ENCODE measurements around the gene MAD1L1.
A peak's percentile ranks its signal among the peaks of the same experiment; 100 is the strongest.

MAD1L1 gene

DNA sequence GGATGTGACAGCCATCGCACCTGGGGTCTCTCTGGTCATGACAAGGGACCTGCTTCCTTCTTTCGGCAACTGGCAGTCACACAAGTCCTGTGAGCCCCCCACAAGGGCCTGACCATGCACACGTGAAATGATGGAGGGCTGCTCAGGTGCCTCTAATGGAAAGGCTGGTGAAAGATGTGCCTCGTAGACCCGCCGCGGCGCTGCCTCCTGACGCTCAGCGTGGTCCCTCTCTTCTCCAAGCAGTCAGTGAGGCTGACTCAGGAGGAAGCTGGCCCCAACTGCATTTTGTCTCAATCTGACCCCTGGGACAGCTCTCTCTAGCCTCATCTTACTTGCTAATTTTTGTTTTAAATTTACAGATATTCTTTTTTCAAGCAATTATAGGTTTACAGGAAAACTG lies 100.9 kb downstream of the MAD1L1 start:
- DNase-seq, result no peak

GRCh38 chr7:2131341-2131740 lies 101.4 kb downstream of the MAD1L1 start:
- DNase-seq, result no peak

- DNase-seq, result no peak
Measured at GRCh38 chr7:2130096-2130375, 102.7 kb downstream of the MAD1L1 start.

DNA sequence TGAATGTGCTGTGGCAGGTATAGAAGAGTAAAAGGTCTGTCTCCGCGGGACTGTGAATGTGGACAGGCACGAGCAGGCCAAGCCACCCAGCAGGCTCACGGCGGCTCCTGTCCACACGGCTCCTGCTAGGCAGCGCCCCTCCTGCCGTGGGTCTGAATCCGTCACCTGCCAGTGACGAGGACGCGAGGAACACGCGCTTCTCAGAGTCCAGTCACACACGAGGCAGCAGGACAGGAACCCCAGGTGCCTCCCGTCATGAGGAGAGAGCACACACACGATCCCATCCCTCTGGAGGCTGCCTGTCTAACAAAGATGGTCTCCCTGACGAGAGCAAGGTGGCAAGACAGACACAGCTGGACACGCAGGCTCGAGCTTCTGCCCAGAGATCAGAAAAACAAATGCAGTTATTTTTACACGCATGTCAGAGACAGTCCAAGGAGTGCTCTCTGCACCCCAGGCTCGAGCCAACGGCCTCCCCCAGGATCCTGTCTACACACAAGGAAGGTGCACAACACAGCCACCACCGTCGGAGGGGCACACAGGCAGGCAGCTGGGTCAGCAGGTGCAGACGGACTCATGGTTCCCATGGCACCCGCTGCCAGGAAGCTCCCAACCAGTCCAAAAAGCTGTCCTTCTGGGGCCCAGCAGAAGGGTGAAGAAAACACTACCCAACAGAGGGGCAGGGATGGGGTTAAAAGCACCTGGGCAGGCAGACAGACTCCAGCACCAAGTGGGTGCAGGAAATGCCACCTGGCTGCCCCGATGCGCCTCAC lies 103.2 kb downstream of the MAD1L1 start:
- DNase-seq, result no peak

- DNase-seq, result no peak
Measured at GRCh38 chr7:2128601-2129322, 104.0 kb downstream of the MAD1L1 start.

GRCh38 chr7:2126621-2127020 lies 106.1 kb downstream of the MAD1L1 start:
- DNase-seq, result no peak

DNA sequence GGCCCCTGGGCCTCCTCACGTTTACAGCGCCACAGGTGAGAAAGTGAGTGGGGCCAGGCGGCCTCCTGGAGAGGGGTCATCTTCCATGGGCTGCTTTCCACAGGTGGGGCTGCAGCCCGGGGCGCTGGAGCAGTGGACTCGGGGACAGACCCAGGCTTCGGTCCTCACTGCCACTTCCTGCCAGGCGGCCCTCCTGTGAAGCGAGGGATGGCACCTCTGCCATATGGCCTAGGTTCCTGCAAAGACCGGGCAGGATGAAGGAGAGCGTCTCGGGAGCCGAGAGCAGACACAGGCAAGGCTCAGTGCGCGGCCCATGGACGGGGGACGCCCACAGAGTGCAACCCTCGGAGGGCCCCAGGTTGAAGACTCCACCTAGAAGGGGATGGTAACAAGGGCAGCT lies 106.8 kb downstream of the MAD1L1 start:
- no peak for DNase-seq

GRCh38 chr7:2124604-2125345 lies 108.0 kb downstream of the MAD1L1 start:
- no peak for DNase-seq

GRCh38 chr7:2123916-2124315 lies 108.8 kb downstream of the MAD1L1 start:
- no peak for DNase-seq

DNA sequence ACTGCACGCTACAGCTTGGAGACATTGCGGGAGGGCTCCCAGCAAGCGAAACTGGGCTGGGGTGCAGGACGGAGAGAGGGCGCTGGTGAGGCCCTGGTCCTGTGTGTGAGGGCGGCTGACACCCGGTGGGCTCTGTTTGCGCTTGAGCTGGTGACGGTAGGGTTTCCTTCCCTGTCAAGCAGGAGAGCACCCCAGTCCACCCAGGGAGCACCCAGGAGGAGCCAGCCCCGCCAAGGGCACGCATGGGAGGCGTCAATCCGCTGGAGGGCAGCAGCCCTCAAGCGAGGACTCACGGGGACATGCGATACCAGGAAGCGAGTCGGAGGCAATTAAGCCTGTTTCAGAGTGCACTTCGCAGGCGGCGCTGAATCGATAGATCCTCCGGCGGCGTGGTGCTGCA lies 109.4 kb downstream of the MAD1L1 start:
- no peak for DNase-seq

DNA sequence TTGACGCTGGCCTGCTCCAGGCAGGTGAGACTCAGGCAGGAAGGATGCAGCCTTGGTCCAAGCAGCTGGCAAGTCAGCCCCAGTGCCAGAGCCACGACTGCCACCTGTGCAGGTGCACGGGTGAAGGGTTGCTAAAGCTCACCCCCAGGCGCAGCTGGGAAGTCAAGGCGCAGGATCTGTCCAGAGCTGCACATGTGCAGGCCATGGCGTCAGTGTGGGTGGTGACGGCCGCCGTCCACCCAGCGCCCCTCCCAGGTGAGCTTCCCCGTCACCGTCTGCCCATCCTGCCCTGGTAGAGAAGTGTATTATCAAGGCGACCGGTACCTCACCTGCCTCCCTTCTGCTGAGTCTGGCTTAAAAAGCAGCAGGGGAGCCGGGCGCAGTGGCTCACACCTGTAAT lies 110.1 kb downstream of the MAD1L1 start:
- DNase-seq, result no peak

DNA sequence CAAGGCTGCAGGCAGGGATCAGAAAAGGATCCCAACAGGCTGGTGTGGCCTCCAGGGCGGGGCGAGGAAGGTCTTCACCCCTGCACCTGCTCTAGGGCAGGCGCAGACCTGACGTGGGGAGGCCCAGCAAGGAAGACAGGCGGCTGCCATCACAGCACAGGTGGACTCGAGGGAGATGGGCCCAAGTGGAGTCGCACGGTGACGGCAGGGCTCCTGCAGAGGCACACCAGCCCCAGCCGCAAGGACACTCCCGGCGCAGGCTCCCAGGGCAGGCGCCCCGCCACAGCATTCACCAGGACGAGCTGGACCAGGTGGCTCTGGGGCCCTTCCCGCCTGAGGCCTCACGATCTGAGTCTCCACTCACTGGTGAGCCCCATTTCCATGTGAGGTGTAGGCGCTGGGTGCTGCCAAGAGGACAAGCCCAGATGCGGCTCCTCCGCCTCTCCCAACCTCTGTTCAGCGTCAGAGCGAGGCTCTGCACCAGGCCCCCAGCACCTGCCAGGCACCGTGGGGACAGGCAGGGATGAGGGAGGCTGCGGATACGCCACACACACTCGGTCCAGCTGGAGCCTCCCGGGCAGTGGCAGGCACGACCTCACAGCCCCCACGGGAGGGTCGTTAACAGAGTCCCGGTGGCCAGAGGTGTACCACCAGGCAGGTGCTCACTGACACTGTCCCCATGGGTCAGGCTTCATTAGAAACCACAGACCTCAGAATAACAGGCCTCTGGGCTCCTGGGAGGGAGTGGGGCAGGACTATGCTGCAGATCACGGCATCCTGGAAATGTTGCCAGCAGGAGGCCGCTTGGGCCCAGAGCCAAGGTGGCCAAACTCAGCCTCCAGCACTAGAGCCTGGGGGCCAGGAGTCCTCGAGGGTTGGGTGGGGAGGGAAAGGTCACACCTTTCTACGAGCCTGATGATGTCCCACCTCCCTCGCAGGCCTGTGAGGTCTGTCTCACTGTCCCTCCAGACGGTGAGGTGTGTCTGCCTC lies 111.6 kb downstream of the MAD1L1 start:
- no peak for DNase-seq

DNA sequence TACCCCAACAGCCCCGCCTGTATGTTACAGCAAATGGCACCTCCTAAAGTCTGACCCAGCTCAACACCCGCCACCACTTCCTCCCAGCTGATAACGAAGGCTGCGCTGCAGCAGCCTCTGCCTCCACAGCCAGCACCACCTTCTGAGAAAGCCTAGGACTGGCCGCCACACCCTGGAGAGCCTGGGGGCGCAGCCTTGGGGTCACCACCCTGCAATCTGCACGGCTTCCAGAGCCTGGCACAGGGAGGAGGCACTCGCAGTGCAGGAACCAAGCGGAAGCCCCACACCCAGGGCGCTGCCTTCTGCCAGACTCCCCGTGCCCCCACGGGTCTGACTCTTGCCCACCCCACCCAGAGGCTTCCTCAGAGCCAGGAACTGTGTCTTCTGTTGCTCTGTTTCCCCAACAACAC lies 112.5 kb downstream of the MAD1L1 start:
- peak; percentile 22 for DNase-seq

- DNase-seq, result no peak
Measured at GRCh38 chr7:2118630-2119190, 114.0 kb downstream of the MAD1L1 start.

- no peak for DNase-seq
Measured at GRCh38 chr7:2118056-2118455, 114.7 kb downstream of the MAD1L1 start.

GRCh38 chr7:2117646-2118045 lies 115.1 kb downstream of the MAD1L1 start:
- no peak for DNase-seq

DNA sequence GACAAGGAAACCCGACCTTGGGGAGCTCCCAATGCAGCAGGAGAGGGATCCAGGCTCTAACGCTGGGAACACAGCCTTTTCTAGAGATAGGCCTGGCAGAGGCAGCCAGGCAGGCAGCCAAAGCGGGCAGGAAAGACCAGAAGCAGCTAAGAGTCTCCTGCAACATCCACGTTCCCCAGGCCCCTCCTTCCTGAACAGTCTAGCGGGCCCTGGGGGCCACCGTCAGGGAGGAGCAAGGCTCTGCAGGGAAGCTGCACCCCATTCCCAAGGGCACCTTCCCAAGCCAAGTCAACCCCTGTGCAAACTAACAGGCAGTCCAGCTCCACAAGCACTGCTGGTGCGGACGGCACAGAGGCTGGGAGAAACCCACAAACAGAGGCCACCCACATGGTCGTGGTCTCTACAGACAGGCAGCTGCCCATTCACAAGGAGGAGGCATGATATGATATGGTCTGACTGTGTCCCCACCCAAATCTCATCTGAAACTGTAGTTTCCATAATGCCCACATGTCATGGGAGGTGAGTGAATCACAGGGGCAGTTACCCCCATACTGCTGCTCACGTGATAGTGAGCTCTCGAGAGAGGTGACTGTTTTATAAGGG lies 115.7 kb downstream of the MAD1L1 start:
- no peak for DNase-seq

DNA sequence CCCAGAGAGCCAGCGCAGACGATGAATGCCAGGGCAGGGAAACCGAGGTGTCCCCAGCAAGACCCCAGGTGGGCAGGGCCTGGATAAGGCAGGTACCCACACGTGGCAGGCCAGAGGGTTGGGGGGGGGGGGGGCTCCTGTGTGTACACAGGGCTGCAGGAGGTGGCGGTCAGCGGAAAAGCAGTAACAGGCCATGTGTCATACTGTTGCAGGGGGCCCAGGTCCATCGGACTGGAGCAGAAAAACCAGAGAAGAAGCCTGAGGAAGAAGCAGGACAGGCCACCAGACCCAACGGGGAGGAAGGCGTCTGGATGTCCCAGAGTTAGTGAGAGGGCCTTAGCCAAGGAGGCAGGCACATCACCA lies 116.3 kb downstream of the MAD1L1 start:
- no peak for DNase-seq

- DNase-seq, result no peak
Measured at GRCh38 chr7:2115760-2116447, 116.8 kb downstream of the MAD1L1 start.

DNA sequence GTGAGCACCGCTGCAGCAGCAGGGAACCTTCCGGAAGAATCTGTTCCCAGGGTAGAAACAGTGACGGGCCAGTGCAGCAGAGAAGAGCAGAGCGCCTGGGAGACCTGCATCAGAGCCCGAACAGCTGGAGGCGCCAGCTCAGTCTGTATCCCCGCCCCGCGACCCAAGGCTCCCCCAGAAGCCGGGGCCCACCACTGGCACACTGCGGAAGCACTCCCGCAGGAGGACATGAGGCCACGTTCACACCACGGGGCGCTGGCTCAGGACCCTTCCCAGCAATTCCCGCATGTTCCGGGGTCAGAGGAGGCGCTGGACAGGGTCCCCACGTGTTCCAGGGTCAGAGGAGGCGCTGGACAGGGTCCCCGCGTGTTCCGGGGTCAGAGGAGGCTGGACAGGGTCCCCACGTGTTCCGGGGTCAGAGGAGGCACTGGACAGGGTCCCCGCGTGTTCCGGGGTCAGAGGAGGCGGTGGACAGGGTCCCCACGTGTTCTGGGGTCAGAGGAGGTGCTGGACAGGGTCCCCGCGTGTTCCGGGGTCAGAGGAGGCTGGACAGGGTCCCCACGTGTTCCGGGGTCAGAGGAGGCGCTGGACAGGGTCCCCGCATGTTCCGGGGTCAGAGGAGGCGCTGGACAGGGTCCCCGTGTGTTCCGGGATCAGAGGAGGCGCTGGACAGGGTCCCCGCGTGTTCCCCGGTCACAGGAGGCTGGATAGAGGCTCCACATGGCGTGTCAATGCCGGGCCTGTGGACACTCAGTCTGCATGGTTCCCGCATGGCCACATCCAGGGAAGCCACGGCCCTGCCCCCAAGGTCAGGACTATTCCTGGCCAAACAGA lies 117.6 kb downstream of the MAD1L1 start:
- DNase-seq, result no peak

DNA sequence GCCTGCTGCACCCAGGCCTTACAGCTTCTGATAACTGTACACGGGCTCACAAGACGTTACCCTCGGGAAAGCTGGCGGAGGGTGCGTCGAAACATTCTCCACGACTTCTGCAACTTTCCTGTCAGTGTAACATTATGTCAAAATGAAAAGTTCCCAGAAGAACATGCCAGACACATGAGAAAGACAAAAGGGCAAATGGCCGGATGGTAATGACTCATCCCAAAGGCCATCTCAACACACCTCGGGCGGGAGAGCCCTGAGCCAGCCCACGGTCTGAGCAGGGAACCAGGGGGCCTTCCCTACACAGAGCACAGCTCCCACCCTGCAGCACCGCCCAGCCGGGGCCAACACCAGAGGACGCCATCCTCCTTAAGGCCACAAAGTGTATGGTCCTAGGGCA lies 118.7 kb downstream of the MAD1L1 start:
- no peak for DNase-seq
